Measurements from ENCODE around the gene TRAPPC1.

TRAPPC1 gene

DNA sequence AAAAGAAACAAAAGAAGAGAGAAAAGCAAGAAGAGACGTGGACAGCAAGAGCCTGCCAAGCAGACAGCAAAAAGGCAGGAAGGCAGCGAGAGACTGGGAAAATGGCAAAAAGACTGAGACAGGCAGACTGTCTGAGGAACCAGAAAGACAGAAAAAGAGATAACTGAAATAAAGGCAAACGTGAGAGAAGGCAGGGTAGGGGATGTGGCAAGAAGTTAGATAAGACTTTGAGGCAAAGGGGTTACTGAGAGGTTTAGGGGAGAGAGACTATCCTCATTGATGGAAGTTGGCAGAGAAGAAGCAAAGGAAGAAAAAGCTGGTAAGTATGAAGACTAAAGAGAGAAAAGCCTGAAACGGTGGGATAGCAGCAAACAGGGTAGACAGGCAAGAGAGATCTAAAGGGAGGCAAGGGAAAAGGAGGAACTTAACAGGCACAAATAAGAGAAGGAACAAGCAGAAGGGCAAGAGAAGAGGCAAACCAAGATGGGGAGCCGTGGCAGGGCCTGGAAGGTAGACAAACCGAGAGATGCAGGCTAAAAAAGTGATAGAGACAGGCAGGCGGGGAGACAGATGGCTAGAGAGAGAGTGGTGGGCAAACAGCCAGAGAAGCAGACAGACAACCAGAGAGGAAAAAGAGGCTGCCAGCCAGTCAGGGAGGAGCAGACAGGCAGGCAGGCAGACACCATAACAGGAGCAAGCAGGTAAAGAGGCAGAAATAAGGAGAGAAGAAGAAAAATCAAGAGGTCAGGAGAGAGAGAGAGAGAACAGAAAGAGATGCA lies 50.3 kb downstream of the TRAPPC1 start:
- DNase-seq (ENCODE audit: low spot score) (no peak), FAIRE-seq (no peak)

Measured in RCC 7860 (cell line).